ENCODE results near the gene ADAMTSL2. TPM values are rescaled to one million over a fixed set of nuclear protein-coding genes. Genes with fewer than 3 reads are reported as not detected.

Gene ADAMTSL2
- total RNA-seq, 2 donors from 2014 or later: 0.24 to 0.74 TPM

DNA sequence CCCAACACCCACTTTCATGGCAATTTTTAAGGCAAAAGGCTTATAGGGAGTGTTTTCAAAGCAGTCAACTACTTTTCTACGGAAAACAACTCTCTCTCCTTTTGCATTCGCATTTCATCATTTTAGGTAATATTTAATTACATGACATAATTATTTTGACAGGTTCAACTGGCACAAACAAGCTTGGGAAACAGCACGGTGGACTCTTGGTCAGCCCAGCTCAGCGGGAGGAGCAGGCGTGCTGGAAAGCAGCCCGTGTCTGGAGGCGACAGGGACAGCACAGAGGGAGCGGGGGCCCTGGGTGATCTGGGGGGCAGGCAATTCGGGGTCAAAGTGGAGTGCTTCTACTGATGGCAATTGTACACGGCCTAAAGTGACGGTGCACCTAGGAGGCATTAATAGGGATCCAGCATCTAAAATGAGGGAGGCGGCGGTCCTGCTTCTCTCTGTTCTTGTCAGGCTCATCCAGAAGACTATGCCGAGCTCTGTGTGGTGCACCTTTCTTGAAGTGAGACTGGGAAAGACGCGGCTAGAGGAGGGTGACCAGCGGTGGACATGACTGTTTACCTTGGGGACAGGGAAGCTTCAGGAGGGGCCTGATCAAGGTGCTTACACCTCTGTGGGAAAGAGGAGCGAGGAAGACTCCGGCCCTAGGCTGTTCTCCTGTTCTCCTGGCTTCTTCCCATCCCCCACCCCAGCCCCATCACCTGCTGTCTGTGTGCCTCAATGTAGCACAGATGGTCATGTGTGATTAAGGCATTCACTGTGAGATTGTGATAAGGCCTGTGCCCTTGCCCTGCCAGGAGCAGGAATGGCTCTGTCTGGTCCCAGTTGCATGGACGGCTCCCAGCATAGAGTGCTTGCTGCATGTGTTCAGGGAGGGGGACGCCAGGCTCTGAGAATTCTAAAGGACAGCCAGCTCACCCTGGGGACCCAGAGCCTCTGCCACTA is 13.1 kb upstream of the ADAMTSL2 start:
- Histone ChIP-seq H3K9ac (ENCODE audit: low read depth in 2 of 2, low read length in 2 of 2) (no peak overlapping the region), H3K9me3 (no peaks in the 10 kb centered on the region), H3K36me3 (no peaks in the 10 kb centered on the region), H3K27me3 (no peaks in the 10 kb centered on the region), H3K4me1 (no peaks in the 10 kb centered on the region), H3K4me3 (no peak overlapping the region), H3K27ac (no peak overlapping the region)
- TF ChIP-seq, protein P1, sequence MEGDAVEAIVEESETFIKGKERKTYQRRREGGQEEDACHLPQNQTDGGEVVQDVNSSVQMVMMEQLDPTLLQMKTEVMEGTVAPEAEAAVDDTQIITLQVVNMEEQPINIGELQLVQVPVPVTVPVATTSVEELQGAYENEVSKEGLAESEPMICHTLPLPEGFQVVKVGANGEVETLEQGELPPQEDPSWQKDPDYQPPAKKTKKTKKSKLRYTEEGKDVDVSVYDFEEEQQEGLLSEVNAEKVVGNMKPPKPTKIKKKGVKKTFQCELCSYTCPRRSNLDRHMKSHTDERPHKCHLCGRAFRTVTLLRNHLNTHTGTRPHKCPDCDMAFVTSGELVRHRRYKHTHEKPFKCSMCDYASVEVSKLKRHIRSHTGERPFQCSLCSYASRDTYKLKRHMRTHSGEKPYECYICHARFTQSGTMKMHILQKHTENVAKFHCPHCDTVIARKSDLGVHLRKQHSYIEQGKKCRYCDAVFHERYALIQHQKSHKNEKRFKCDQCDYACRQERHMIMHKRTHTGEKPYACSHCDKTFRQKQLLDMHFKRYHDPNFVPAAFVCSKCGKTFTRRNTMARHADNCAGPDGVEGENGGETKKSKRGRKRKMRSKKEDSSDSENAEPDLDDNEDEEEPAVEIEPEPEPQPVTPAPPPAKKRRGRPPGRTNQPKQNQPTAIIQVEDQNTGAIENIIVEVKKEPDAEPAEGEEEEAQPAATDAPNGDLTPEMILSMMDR (IDR thresholded peaks at IDR 0.05): no peak
- no peak for DNase-seq
- intact Hi-C loops (cut with DNase I): no loop called here

DNA sequence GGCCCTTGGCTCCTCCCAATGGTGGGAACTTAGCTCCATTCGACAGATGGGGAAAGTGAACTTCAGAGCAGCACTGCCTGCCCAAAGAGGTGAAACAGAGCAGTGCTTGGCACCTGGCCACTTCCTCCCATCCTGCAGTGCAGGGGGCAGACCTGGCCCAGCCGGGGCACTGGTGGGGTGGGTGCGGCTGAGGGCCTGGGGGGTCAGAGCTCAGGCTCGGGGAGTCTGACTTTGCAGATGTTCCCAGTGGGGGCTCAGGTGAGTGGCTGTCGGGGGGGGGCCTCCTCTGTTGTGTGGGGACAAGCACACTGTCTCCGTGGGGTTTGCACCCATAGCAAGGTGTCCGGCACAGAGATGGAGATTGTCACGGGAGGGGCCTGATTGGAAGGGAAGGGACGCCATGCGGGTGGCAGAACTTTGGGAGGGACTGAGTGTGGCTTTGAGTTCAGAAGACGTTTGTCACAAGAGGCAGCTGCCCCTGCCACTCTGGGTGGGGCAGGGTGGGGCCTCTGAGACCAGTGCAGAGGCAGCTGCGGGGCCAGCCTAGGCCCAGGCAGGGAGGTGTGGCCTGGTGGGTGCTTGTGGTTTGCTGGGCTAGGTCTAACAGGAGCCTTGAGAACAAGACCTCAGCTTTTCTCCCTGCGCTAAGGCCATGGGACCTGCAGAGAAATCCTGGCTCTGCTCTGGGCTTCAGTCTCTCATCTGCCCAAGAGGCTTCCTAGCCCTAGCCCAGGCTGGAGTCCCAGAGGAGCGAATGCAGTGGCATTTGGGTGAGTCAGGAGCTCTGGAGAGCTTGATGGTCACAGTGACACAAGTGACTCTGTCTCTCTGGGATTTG is 12.2 kb upstream of the ADAMTSL2 start:
- Histone ChIP-seq H3K4me1 (no peaks in the 10 kb centered on the region), H3K9ac (ENCODE audit: low read depth in 2 of 2, low read length in 2 of 2) (no peak overlapping the region), H3K36me3 (no peaks in the 10 kb centered on the region), H3K4me3 (no peak overlapping the region), H3K9me3 (no peaks in the 10 kb centered on the region), H3K27me3 (no peaks in the 10 kb centered on the region), H3K27ac (no peak overlapping the region)
- intact Hi-C loops (cut with DNase I): no loop called here
- TF ChIP-seq, protein P1 (IDR thresholded peaks at IDR 0.05): no peak
- peak; percentile 70 for DNase-seq

DNA sequence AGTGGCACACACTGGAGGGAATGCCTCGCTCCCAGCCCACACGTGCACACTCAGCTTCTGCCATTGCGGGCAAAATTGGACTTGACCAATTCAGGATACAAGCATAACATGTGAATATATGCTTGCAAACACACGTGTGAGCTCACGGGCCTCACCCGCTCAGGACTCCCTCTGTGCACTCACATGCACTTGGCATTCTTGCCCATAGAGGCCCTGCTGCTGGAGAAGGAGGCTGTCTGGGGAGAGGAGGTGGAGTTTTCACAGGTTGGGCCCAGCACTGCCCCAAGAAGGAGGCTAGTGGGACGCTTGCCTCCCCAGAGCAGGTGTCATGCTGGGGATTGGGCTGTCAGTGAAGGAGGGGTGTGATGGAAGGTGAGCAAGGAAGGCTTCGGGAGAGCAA is 11.4 kb upstream of the ADAMTSL2 start:
- TF ChIP-seq, protein P1 (IDR thresholded peaks at IDR 0.05): no peak

DNA sequence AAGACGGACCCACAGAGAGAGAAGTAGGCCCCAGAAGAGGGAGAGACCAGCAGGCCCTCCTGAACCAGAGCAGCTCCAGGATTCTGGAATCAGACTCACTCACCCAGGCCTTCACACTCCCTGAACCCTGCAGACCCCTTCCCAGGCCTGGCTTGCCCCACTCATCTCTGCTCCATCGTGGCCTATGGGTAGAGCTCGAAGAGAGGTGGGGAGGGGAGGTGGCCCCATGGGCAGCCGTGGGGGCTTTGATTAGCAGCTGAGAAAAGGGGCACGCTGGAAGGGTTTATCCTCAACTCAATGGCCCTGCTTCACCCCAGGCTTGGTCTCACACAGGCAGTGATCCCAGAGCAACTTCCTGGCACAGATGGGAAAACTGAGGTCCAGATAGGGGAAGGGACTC is 10.4 kb upstream of the ADAMTSL2 start:
- intact Hi-C loops (cut with DNase I): no loop called here

More for the DNA sequence above, 11.4 kb upstream of the ADAMTSL2 start:
- Histone ChIP-seq H3K9me3 (no peaks in the 10 kb centered on the region), H3K4me3 (no peak overlapping the region), H3K27me3 (no peaks in the 10 kb centered on the region), H3K9ac (ENCODE audit: low read depth in 2 of 2, low read length in 2 of 2) (no peak overlapping the region), H3K27ac (no peak overlapping the region), H3K4me1 (no peaks in the 10 kb centered on the region), H3K36me3 (no peaks in the 10 kb centered on the region)
- DNase-seq: no peak
- intact Hi-C loops (cut with DNase I): no loop called here

DNA sequence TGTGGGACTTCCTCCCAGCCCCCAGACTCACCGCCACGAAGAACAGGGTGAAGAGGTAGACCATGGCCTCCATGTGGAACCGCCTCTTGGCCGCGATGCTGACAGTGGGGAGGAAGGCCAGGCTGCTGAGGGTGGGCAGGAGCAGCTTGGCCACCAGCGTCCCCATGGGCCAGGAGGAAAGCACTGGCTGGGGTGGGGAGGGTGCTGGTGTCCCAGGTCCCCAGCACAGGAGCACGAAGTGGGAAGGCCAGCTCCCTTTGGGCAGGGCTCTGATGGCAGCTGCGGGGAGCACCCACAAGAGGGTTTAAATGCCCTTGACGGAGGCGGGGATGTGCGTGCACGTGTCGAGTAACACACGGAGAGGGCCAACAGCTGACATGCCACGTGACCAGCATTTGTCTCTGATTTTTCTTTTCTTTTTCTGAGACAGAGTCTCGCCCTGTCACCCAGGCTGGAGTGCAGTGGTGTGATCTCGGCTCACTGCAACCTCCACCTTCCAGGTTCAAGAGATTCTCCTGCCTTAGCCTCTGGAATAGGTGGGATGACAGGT is 9.8 kb upstream of the ADAMTSL2 start, which contains the start of gene MYMK:
Gene MYMK, minus strand, starts transcription at position 281 of the 550 bp plus-strand sequence. Its CDS starts 115 bp downstream, at position 166.
- Histone ChIP-seq H3K9ac (ENCODE audit: low read depth in 2 of 2, low read length in 2 of 2) (no peak within 1 kb of the TSS), H3K27ac (no peak within 1 kb of the TSS), H3K4me1 (no peaks in the 10 kb centered on the region), H3K27me3 (no peaks in the 10 kb centered on the region), H3K9me3 (no peaks in the 10 kb centered on the region), H3K4me3 (no peak within 1 kb of the TSS), H3K36me3 (no peaks in the 10 kb centered on the region)
- intact Hi-C loops (cut with DNase I): no loop called here
- TF ChIP-seq, protein P1 (IDR thresholded peaks at IDR 0.05): no peak
- DNase-seq: no peak

More for the DNA sequence above, 10.4 kb upstream of the ADAMTSL2 start:
- no peak for DNase-seq
- no peak overlapping the region for H3K4me3 ChIP-seq
- H3K4me1 ChIP-seq: no peaks in the 10 kb centered on the region
- H3K36me3 ChIP-seq: no peaks in the 10 kb centered on the region
- no peaks in the 10 kb centered on the region for H3K9me3 ChIP-seq
- TF ChIP-seq, protein P1 (IDR thresholded peaks at IDR 0.05): no peak
- H3K9ac ChIP-seq (ENCODE audit: low read depth in 2 of 2, low read length in 2 of 2): no peak overlapping the region
- no peak overlapping the region for H3K27ac ChIP-seq
- no peaks in the 10 kb centered on the region for H3K27me3 ChIP-seq
